ENCODE data around the gene CLTCL1.
"Not testable (repeated sequence)": the region's sequence is repeated elsewhere in the genome, so short reads cannot be mapped to it uniquely, and the experiment has no call there.

The CLTCL1 gene

DNA sequence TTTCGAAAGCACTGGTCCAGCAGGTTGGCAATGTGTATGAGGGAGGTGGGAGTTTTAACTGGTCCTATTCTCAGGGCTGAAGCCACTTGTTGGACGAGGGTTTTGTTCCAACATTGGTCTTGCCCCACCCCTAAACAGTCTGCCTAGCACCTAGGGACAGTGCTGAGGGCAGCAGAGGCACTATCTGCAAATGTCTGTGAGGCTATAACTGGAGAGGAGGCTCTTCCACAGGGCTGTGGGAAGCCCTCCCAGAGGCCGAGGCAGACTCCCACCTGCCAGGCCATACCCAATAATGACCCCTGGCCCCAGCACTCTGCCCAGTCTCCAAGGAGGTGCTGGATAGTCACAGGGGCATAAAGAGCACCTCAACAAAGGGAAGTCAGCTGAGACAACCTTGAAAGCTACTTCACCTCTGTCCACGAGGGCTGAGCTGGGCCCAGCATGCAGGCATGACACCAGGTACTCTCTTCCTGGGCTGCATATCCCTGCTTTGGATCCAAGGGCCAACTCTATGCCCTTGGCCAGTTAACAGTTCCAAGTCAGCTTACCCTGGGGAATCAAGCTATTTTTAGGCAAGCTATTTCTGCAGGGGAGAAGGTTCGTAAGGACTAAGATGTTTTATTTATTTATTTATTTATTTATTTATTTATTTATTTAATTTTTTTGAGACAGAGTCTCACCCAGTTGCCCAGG lies 72.8 kb downstream of the CLTCL1 start:
- DNase-seq (ENCODE audit: low read depth): no peak

- DNase-seq (ENCODE audit: low read depth): no peak
These were observed 74.9 kb downstream of the CLTCL1 start for GRCh38 chr22:19216579-19216978.

- no peak for DNase-seq (ENCODE audit: low read depth)
These were observed 76.2 kb downstream of the CLTCL1 start for GRCh38 chr22:19215360-19215759.

DNA sequence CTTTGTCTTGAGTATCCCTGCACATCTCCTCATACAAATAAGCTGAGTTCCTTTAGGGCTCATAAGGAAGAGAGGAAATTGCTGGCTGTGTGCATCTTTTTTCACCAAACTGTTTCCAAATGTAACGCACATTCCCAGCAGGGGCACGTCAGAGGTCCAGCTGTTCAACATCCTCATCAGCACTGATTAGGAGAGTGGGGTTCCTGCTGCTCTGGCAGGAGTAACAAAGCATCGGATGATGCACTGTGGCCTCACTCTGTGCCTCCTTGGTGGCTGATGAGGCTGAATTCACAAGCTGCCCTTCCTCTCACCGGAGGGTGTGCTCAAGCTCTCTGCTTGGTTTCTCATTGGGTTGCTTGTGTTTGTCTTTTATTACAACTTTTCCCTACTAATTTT lies 77.4 kb downstream of the CLTCL1 start:
- DNase-seq (ENCODE audit: low read depth): no peak

- DNase-seq (ENCODE audit: low read depth): no peak
These were observed 78.0 kb downstream of the CLTCL1 start for GRCh38 chr22:19213442-19214077.

GRCh38 chr22:19213001-19213400 lies 78.5 kb downstream of the CLTCL1 start:
- no peak for DNase-seq (ENCODE audit: low read depth)

GRCh38 chr22:19212302-19212870 lies 79.1 kb downstream of the CLTCL1 start:
- DNase-seq (ENCODE audit: low read depth): no peak

DNA sequence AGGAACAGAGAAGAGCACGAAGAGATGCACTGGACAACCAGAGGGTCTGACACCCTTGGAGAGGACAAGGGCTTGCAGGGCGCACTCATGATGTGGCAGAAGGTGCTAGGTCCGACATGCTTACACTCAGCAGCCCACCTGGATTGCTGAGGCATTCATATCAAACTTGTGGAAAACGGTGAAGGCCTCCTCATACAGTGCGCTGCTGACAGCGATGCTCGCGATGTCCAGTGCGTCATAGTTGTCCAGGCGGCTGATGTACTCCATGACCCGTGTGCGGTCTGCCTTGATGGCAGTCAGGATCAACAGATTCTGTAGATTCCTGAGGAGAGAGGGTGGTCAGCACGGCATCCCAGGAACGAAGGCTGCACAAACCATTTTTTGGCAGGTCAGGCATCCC lies 81.3 kb downstream of the CLTCL1 start:
- no peak for DNase-seq (ENCODE audit: low read depth)

GRCh38 chr22:19208287-19208847 lies 83.2 kb downstream of the CLTCL1 start:
- no peak for DNase-seq (ENCODE audit: low read depth)

- no peak for DNase-seq (ENCODE audit: low read depth)
These were observed 83.6 kb downstream of the CLTCL1 start for GRCh38 chr22:19207884-19208283.

GRCh38 chr22:19207401-19207808 lies 84.1 kb downstream of the CLTCL1 start:
- DNase-seq (ENCODE audit: low read depth): no peak

DNA sequence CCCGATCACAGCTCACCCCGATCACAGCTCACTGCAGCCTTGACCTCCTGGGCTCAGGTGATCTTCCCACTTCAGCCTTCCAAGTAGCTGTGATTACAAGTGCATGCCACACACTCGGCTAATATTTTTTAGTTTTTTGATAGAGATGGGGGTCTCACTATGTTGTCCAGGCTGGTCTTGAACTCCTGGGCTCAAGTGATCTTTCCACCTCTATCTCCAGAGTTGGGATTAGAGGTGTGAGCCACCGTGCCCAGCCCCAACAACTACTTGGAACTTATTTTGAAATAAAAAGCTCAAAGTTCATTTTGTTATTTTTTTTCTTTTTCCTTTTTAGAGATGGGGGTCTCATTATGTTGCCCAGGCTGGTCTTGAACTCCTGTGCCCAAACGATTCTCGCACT lies 85.2 kb downstream of the CLTCL1 start:
- no peak for DNase-seq (ENCODE audit: low read depth)

DNA sequence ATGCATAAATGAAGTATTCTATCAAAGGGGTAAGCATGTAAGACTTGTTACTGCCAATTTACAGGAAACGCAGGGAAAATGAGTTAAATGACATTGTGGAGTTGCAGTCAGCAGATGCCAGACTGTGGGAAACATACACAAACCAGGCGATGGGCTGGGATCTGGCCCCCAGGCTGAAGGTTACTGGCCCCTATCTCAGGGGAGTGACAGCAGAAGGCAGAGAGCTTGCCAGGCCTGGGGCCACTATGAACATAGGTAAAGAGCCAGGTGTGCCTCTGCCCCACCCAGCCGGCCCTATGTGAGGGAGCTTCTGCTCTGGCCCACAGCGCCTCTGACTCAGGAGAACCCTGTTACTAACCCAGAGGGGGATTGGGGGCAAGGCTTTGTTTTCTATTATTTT lies 86.9 kb downstream of the CLTCL1 start:
- DNase-seq (ENCODE audit: low read depth): no peak

DNA sequence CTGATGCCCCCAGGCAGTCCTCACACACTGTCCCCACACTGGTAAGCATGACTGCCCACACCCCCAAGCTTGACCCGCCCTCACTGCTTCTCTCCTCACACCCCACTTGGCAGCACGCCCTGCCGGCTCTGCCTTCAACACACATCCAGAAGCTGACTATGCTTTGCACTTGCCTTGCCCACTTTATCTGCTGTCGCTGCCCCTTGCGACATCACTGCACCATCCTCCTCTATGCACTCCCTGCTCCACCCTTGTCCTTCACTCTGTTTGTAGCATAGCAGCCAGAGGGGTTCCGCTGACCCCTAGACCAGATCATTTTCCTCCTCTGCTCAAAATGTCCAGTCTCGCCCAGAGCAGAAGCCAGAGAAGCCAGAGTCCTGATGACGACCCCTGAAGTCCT lies 87.7 kb downstream of the CLTCL1 start:
- DNase-seq (ENCODE audit: low read depth): no peak

- DNase-seq (ENCODE audit: low read depth): not testable (repeated sequence)
These were observed 88.7 kb downstream of the CLTCL1 start for GRCh38 chr22:19202799-19203186.

GRCh38 chr22:19201869-19202798 lies 89.4 kb downstream of the CLTCL1 start:
- no peak for DNase-seq (ENCODE audit: low read depth)

DNA sequence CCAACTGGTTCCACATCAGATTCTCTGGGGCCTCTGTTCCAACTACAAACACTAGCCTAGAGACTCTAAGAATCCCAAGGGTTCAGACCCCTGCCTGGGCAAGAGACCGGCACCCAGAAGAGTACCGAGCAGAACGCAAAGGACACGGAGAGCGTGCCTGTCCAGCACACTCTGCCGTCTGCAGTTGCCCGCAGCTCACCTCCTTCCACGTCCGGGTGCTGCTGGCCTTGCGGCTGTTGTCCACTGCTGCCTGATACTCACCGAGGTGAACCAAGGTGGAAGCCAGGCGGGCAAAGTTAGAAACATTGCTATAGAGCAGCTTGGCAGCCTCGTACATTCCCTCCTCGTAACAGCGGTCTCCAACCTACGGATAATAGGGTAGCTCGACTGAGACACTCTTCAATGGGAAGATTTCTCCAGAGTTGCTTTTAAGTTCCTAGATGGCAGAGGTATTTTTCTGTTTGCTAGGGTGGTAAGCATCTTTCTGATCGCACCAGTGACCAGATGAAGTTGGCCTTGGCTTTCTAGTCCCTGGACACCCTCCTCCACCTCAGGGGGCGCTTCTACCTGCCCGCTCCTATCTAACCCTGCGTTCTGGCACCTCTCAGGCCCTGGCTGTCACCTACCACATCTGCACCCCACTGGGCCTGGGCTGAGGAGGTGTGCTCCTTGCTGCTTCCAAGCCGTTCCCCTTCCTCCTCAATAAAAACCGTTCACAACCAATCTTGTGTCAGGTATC lies 90.2 kb downstream of the CLTCL1 start:
- DNase-seq (ENCODE audit: low read depth): no peak

- DNase-seq (ENCODE audit: low read depth): no peak
These were observed 92.0 kb downstream of the CLTCL1 start for GRCh38 chr22:19199479-19199878.

- DNase-seq (ENCODE audit: low read depth): no peak
These were observed 93.3 kb downstream of the CLTCL1 start for GRCh38 chr22:19197997-19198865.

GRCh38 chr22:19196841-19197612 lies 94.5 kb downstream of the CLTCL1 start:
- no peak for DNase-seq (ENCODE audit: low read depth)

All from activated gamma-delta T cell treated with anti-CD3 and anti-CD28 coated beads, Interleukin-2, amount 50 U/mL, for 16 hours (primary cell).